ENCODE measurements around the gene BCLAF1. TPM values are rescaled to one million over a fixed set of nuclear protein-coding genes. Genes with fewer than 3 reads are reported as not detected.

BCLAF1 gene
- total and polyA plus RNA-seq, 9 of the 15 experiments (the other 6 are each of a cell fraction or from before 2014, with no cell fraction given) = 65.4 to 286 (median 165) TPM

- in situ Hi-C loops (cut with MboI) (no loop called here), intact Hi-C loops (cut with micrococcal nuclease) (no loop called here)
- ChIA-PET POLR2A (interaction anchor here (0.6 to 1.6 kb wide), 4 partner anchors 9 to 1239 kb away, joined by 3 to 5 read pairs (median 3); no protein-coding TSS in a partner anchor), CTCF (ENCODE audit: low intra/inter-chr PET ratio) (no interaction called here)
- no peak for FAIRE-seq
- Histone ChIP-seq H3K9me1 (ENCODE audit: control insufficient read depth, insufficient read depth, low read length) (peaks cover 5% of the 10 kb centered on the region), H3K4me2 (ENCODE audit: insufficient read depth, low read length) (no peak overlapping the region), H3K36me3 (ENCODE audit: control insufficient read depth, insufficient read depth, low read length) (peaks cover 81% of the 10 kb centered on the region), H3K4me1 (replicated peaks in 1 of 2; ENCODE audit: control insufficient read depth in 2 of 2, insufficient read depth in 2 of 2, low read length in 2 of 2) (peaks cover 7 to 26% of the 10 kb centered on the region in 2 experiments; a peak in 4 of 5 replicates), H3K4me3 (no peak overlapping the region), H3K9ac (ENCODE audit: insufficient read depth in 1 of 2, low read depth in 2 of 2, low read length in 2 of 2) (no peak overlapping the region; a peak in 1 of 4 replicates), H3K9me3 (replicated peaks; ENCODE audit: control insufficient read depth, insufficient read depth, low read depth, low read length) (no peaks in the 10 kb centered on the region), H3K27ac (ENCODE audit: extremely low read depth, low read depth, low read length) (no peak overlapping the region), H4K20me1 (replicated peaks; ENCODE audit: control insufficient read depth, insufficient read depth, low read length) (peaks cover 75% of the 10 kb centered on the region), H3K27me3 (ENCODE audit: control insufficient read depth in 2 of 2, insufficient read depth in 2 of 2, low read length in 2 of 2) (no peaks in the 10 kb centered on the region), H2AFZ (ENCODE audit: low read depth, low read length) (no peak overlapping the region), H3K79me2 (ENCODE audit: control insufficient read depth, insufficient read depth, low read length) (peaks cover 95% of the 10 kb centered on the region)
- WGBS (ENCODE audit: insufficient coverage, low coverage, missing lambda C conversion rate) = 89% methylated on average over 4 of the region's 4 CpGs
- ATAC-seq = no peak
- no peak for DNase-seq (ENCODE audit: extremely low read depth in 1 of 4, low spot score in 3 of 4)
- TF ChIP-seq RAD51 (IDR thresholded peaks at IDR 0.05; ENCODE audit: borderline replicate concordance, low read depth) (no peak), CAMTA2 (CRISPR knock-in tag; conservative IDR thresholded peaks at IDR 0.05) (0 out of 2 replicates have a peak, but pooled peaks have one; percentile 9), POLR2H (tag; IDR thresholded peaks at IDR 0.05; ENCODE audit: low read depth) (no peak)
- BruUV-seq (replicated peaks) = no TSS peak
Measured at GRCh38 chr6:136282906-136283305, 6.7 kb downstream of the BCLAF1 start.

GRCh38 chr6:136280032-136280609 lies 9.5 kb downstream of the BCLAF1 start:
- no TSS peak for BruUV-seq (replicated peaks)

More at GRCh38 chr6:136280032-136280609, 9.5 kb downstream of the BCLAF1 start:
- Histone ChIP-seq H4K20me1 (replicated peaks; ENCODE audit: control insufficient read depth, insufficient read depth, low read length) (peaks cover 48% of the 10 kb centered on the region), H3K9me1 (ENCODE audit: control insufficient read depth, insufficient read depth, low read length) (peaks cover 3% of the 10 kb centered on the region), H3K27me3 (ENCODE audit: control insufficient read depth in 2 of 2, insufficient read depth in 2 of 2, low read length in 2 of 2) (no peaks in the 10 kb centered on the region), H3K4me1 (replicated peaks in 1 of 2; ENCODE audit: control insufficient read depth in 2 of 2, insufficient read depth in 2 of 2, low read length in 2 of 2) (peaks cover 0 to 17% of the 10 kb centered on the region in 2 experiments; a peak in 2 of 5 replicates), H3K36me3 (ENCODE audit: control insufficient read depth, insufficient read depth, low read length) (peaks cover 89% of the 10 kb centered on the region), H3K4me2 (ENCODE audit: insufficient read depth, low read length) (no peak overlapping the region), H2AFZ (ENCODE audit: low read depth, low read length) (no peak overlapping the region), H3K9me3 (replicated peaks; ENCODE audit: control insufficient read depth, insufficient read depth, low read depth, low read length) (no peaks in the 10 kb centered on the region), H3K27ac (ENCODE audit: extremely low read depth, low read depth, low read length) (no peak overlapping the region), H3K9ac (ENCODE audit: insufficient read depth in 1 of 2, low read depth in 2 of 2, low read length in 2 of 2) (no peak overlapping the region), H3K4me3 (no peak overlapping the region), H3K79me2 (ENCODE audit: control insufficient read depth, insufficient read depth, low read length) (peaks cover 87% of the 10 kb centered on the region)
- FAIRE-seq = no peak
- in situ Hi-C loops (cut with MboI) = no loop called here
- 97% methylated on average over 3 of the region's 3 CpGs for WGBS (ENCODE audit: insufficient coverage, low coverage, missing lambda C conversion rate)
- CTCF ChIA-PET (ENCODE audit: low intra/inter-chr PET ratio) = no interaction called here
- DNase-seq (ENCODE audit: extremely low read depth in 1 of 4, low spot score in 3 of 4) = no peak
- POLR2A ChIA-PET = interaction anchor here (1.2 to 1.7 kb wide), 4 partner anchors 7 to 29 kb away, joined by 3 to 6 read pairs (median 4); partner anchors contain the start of genes BCLAF1 and MTFR2
- ATAC-seq = no peak
- intact Hi-C loops (cut with micrococcal nuclease) = no loop called here
- no peak for TF ChIP-seq TRIM28 (IDR thresholded peaks at IDR 0.05)
- no peak for TF ChIP-seq MEF2D (tag; conservative IDR thresholded peaks at IDR 0.05; ENCODE audit: low read depth)
- TF ChIP-seq POU5F1 (IDR thresholded peaks at IDR 0.05; ENCODE audit: borderline replicate concordance, low read depth, low read length, partially characterized antibody) = no peak
- no peak for TF ChIP-seq TAL1 (IDR thresholded peaks at IDR 0.05)
- no peak for TF ChIP-seq ZNF354B (CRISPR knock-in tag; IDR thresholded peaks at IDR 0.05)
- TF ChIP-seq ZKSCAN8 (CRISPR knock-in tag; IDR thresholded peaks at IDR 0.05) = no peak
- no peak for TF ChIP-seq MTA1 (IDR thresholded peaks at IDR 0.05; ENCODE audit: borderline replicate concordance)
- no peak for TF ChIP-seq HDGF (IDR thresholded peaks at IDR 0.05)
- no peak for TF ChIP-seq ZNF232 (CRISPR knock-in tag; IDR thresholded peaks at IDR 0.05)
- no peak for TF ChIP-seq RBBP5 (IDR thresholded peaks at IDR 0.05; ENCODE audit: borderline replicate concordance, insufficient read depth, low read length, poor library complexity, severe bottlenecking)
- no peak for TF ChIP-seq KAT8 (IDR thresholded peaks at IDR 0.05; ENCODE audit: low read depth)
- no peak for TF ChIP-seq HIVEP1 (CRISPR knock-in tag; IDR thresholded peaks at IDR 0.05)
- TF ChIP-seq MCM7 (IDR thresholded peaks at IDR 0.05) = no peak
- TF ChIP-seq ZNF668 (CRISPR knock-in tag; IDR thresholded peaks at IDR 0.05) = no peak
- TF ChIP-seq ZNF644 (tag; IDR thresholded peaks at IDR 0.05; ENCODE audit: low read depth) = no peak
- no peak for TF ChIP-seq COPS2 (conservative IDR thresholded peaks at IDR 0.05)
- no peak for TF ChIP-seq ESRRB (CRISPR knock-in tag; IDR thresholded peaks at IDR 0.05; ENCODE audit: borderline replicate concordance)
